ENCODE results near the gene TSPAN18.

The TSPAN18 gene

DNA sequence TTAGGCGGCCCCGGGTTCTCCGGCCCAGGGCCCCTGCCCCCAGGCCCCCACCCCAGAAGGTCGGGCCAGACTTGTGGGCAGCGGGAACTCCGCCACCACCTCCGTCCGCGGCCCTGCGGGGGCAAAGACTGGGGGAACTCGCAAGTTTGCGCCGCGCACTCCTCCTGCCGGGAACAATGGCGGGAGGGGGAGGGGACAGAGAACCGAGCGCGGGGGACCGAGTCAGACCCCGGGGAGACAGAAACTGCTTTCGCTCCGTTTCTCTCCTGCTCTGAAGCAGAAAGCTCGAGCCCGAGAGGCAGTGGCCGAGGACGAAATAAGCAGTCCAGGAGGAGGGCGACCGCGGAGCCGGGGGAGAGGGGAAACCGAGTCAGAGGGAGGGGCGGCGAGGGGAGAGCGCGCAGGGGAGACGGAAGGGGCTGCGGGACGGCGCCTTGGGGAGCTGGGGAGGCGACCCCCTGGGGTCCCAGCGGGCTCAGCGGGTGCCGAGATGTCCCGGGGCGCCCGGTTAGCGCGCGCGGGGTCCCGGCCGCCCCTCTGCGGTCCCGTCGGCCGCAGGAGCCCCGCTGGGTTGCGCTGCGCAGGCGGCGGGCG, 223.4 kb downstream of the TSPAN18 start:
- TF ChIP-seq, protein P1, sequence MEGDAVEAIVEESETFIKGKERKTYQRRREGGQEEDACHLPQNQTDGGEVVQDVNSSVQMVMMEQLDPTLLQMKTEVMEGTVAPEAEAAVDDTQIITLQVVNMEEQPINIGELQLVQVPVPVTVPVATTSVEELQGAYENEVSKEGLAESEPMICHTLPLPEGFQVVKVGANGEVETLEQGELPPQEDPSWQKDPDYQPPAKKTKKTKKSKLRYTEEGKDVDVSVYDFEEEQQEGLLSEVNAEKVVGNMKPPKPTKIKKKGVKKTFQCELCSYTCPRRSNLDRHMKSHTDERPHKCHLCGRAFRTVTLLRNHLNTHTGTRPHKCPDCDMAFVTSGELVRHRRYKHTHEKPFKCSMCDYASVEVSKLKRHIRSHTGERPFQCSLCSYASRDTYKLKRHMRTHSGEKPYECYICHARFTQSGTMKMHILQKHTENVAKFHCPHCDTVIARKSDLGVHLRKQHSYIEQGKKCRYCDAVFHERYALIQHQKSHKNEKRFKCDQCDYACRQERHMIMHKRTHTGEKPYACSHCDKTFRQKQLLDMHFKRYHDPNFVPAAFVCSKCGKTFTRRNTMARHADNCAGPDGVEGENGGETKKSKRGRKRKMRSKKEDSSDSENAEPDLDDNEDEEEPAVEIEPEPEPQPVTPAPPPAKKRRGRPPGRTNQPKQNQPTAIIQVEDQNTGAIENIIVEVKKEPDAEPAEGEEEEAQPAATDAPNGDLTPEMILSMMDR (IDR thresholded peaks at IDR 0.05; ENCODE audit: control insufficient read depth, extremely low read depth, insufficient read depth): no peak
- DNase-seq (ENCODE audit: low read depth): no peak
- H3K4me3 ChIP-seq (ENCODE audit: low read depth, low read length): peak overlapping the region; percentile 81

DNA sequence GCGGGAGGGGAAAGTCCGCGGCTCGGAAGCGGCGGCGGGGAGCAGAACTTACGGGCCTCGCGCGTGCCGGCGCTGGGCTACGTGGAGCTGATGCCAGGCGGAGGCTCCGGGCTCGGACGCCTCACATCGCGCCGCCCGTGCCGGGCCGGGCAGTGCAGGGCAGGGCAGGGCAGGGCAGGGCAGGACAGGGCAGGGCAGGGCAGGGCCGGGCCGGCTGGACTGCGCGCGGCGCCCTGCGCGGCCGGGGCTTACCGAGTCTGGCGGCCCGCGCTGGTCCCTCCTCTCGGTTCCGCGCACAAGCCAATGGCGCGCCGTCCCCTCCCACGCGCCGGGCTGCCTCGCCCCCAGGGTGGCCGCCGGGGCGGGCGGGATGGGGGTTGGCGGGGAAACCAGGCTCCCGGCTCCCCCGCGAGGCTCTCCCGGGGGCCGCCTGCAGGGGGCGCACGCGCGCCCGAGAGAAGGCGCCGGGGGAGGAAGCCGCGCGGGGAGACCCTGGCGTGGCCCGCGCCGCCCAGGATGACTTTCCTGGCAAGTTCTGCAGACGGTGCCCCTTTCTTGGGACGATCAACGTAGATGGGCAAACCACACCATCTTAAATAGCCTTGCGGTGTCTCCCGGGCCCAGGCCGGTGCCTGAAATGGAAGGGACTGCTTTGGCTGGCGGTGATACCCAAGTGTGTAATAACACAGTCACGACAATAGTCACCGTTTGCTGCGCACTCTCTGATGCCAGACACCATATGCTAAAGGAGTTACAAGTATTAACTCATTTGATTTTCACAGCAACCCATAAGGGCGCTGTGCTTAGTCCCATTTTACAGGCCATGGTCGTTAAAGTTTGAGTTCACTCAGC, 224.1 kb downstream of the TSPAN18 start, which contains the start of gene TP53I11:
Gene TP53I11, minus strand, starts transcription at position 259 of the 852 bp plus-strand sequence. CDS start 12,548 bp downstream, outside the sequence.
- DNase-seq (ENCODE audit: low read depth): no peak
- TF ChIP-seq, protein P1 (IDR thresholded peaks at IDR 0.05; ENCODE audit: control insufficient read depth, extremely low read depth, insufficient read depth): peak; percentile 57
- H3K4me3 ChIP-seq (ENCODE audit: low read depth, low read length): peak within 1 kb of the TSS; percentile 81

DNA sequence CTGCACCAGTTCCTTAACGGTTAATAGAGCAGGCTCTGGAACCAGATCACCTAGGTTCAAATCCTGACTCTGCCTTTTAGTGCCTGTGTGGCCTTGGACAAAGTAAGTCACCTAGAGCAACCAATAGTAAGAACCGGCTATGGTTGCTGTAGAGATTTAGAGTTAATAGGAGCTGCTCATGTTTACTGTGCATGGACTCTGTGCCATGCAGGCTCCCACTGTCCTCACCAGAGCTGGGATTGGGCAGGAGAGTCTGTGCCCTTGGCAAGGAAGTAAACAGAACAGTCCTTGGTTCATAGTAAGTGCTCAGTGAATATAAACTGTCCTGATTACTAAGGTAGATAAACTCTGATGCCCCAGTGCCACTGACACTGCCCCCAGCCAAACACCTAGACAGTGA, 225.3 kb downstream of the TSPAN18 start:
- DNase-seq (ENCODE audit: low read depth): no peak
- TF ChIP-seq, protein P1 (IDR thresholded peaks at IDR 0.05; ENCODE audit: control insufficient read depth, extremely low read depth, insufficient read depth): no peak
- no peak overlapping the region for H3K4me3 ChIP-seq (ENCODE audit: low read depth, low read length)

DNA sequence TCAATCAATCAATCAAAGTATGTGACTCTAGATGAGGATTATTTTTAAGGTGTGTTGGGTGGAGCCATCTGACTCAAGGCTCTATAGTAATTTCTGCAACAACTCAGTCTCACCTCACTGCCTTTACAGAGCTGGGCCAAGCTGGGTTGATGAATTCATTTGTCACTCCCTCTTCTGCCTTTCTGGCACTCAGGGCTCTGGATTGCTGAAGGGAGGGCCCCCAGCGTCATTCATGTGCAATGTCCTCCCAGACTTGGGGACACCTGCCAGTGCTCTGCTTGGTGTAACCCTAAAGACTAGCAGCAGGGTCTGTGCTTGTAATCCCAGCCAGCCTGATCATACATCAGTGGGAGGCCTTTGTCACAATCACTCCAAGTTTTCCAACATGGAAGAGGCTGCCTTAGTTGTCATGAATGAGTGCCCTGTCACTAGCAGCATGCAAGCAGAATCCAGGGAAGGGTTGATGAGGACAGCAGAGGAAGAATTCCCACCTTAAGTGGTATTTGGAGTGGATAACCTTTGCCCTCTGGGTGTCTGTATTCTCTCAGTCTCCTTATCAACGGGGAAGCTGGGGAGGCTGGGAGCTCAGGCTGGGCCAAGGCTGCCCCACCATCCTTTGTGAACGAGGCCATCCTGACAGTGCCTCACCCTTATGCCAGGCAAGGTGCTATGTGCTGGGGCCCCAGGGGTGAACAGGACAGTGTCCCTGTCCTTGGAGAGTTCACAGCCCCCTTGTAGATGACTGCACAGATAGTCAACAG, 225.9 kb downstream of the TSPAN18 start:
- no peak overlapping the region for H3K4me3 ChIP-seq (ENCODE audit: low read depth, low read length)
- TF ChIP-seq, protein P1 (IDR thresholded peaks at IDR 0.05; ENCODE audit: control insufficient read depth, extremely low read depth, insufficient read depth): no peak
- DNase-seq (ENCODE audit: low read depth): no peak

GRCh38 chr11:44954051-44954906, 227.5 kb downstream of the TSPAN18 start:
- H3K4me3 ChIP-seq (ENCODE audit: low read depth, low read length): no peak overlapping the region
- TF ChIP-seq, protein P1 (IDR thresholded peaks at IDR 0.05; ENCODE audit: control insufficient read depth, extremely low read depth, insufficient read depth): no peak
- DNase-seq (ENCODE audit: low read depth): no peak
